Stimulated activated CD8-positive, alpha-beta memory T cell treated with anti-CD3 and anti-CD28 coated beads, Interleukin-7, amount 100 ng/mL, for 48 hours (primary cell): ENCODE measurements around the gene GADD45GIP1.
"Not testable (repeated sequence)": the region's sequence is repeated elsewhere in the genome, so short reads cannot be mapped to it uniquely, and the experiment has no call there.

Source experiments
- DNase-seq, 2 donors: peaks; one replicate each; pipeline ENCODE4 v3.0.0-alpha.2; 2020; ENCODE audit warnings: low read depth in 1 of 2; ENCODE audit errors: extremely low read depth in 1 of 2

GADD45GIP1 gene

DNA sequence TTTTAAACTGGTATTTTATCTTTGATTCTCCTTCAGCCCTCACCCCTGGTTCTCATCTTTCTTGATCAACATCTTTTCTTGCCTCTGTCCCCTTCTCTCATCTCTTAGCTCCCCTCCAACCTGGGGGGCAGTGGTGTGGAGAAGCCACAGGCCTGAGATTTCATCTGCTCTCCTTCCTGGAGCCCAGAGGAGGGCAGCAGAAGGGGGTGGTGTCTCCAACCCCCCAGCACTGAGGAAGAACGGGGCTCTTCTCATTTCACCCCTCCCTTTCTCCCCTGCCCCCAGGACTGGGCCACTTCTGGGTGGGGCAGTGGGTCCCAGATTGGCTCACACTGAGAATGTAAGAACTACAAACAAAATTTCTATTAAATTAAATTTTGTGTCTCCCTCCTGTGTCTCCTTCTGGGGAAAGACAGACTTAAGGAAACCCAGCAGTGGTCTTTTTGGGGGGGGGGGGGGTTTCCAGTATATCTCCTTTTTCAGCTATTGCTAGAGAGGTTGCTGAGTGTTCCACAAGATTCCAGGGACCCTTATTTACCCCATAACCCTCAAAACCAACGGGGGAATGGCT is 12.8 kb downstream of the GADD45GIP1 start:
- no peak for DNase-seq

DNA sequence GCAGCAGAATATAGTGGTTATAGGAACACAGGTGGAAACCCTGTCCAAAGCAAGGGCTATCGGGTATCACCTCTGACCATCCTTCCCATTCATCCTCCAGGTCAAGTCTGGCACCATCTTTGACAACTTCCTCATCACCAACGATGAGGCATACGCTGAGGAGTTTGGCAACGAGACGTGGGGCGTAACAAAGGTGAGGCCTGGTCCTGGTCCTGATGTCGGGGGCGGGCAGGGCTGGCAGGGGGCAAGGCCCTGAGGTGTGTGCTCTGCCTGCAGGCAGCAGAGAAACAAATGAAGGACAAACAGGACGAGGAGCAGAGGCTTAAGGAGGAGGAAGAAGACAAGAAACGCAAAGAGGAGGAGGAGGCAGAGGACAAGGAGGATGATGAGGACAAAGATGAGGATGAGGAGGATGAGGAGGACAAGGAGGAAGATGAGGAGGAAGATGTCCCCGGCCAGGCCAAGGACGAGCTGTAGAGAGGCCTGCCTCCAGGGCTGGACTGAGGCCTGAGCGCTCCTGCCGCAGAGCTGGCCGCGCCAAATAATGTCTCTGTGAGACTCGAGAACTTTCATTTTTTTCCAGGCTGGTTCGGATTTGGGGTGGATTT is 13.5 kb downstream of the GADD45GIP1 start:
- DNase-seq: no peak

- no peak for DNase-seq
Observed at GRCh38 chr19:12940897-12941296, 16.1 kb downstream of the GADD45GIP1 start.

DNA sequence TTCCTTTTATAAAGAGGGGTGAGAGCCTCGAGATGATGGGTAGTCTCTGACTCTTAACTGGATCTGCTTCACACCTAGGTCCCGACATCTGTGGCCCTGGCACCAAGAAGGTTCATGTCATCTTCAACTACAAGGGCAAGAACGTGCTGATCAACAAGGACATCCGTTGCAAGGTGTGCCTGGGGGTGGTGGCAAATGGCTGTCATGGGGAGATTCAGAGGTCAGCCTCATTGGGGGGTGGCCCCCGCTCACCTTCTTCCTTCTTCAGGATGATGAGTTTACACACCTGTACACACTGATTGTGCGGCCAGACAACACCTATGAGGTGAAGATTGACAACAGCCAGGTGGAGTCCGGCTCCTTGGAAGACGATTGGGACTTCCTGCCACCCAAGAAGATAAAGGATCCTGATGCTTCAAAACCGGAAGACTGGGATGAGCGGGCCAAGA is 17.0 kb downstream of the GADD45GIP1 start:
- DNase-seq: no peak

DNA sequence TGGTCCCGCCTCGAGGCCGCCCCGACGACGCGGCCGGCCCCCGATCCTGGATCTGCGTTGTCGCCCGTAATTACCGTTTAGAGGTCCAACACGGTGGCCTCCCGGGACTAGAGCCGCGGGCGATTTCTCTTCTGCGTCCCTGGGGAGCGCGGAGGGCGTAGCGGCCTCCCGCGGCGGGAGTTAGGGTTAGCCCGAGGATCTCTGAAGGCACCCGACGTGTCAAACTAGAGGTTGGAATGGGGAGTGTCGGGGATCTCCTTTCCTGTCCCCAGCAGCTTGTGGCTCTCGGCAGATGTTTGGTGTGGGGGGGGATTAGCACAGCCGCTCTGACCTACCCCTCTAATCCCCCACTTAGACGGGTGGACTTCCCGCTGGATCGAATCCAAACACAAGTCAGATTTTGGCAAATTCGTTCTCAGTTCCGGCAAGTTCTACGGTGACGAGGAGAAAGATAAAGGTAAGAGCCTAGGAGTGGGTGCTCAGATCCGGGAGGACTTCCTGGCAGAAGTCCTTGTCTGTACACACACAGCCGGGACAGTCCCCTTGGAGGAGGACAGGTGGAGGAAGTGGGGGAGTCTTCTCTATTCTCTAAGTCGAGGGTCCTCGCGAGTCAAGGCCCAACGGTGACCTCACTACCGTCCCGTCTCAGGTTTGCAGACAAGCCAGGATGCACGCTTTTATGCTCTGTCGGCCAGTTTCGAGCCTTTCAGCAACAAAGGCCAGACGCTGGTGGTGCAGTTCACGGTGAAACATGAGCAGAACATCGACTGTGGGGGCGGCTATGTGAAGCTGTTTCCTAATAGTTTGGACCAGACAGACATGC is 18.0 kb downstream of the GADD45GIP1 start:
- DNase-seq: no peak

DNA sequence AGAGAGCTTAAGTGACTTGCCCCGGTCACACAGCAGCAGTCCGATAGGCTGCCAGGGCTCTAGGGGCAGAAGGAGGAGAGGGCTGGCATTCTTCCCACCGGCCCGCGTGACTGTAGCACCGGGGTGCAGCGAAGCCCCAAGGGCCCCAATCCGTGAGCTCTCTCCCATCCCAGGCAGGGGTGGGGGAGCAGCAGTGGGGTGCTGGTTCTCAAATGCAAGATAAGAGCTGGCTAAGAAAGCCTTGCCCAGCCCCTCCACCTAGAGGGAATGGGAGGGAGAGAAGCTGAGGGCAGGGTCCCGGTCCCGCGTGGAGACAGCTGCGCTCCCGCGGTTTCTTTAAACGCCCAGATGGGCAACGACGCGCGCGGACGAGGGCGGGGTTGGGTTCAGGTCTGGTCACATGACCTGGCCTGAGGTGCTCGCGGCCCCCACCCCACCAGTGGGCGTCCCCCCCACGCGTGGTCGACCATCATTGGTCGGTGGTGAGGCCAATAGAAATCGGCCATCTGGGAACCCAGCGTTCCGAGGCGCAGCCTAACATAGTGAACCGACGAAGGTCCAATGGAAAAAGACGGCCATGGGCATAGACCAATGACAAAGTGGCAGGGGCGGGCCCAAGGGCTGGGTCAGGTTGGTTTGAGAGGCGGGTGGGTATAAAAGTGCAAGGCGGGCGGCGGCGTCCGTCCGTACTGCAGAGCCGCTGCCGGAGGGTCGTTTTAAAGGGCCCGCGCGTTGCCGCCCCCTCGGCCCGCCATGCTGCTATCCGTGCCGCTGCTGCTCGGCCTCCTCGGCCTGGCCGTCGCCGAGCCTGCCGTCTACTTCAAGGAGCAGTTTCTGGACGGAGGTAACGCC is 18.9 kb downstream of the GADD45GIP1 start, which contains the start of gene CALR:
Gene CALR, plus strand, starts transcription at position 683 of the 852 bp plus-strand sequence. Its CDS starts 71 bp downstream, at position 754.
- DNase-seq: peak; percentile 97 to 99

DNA sequence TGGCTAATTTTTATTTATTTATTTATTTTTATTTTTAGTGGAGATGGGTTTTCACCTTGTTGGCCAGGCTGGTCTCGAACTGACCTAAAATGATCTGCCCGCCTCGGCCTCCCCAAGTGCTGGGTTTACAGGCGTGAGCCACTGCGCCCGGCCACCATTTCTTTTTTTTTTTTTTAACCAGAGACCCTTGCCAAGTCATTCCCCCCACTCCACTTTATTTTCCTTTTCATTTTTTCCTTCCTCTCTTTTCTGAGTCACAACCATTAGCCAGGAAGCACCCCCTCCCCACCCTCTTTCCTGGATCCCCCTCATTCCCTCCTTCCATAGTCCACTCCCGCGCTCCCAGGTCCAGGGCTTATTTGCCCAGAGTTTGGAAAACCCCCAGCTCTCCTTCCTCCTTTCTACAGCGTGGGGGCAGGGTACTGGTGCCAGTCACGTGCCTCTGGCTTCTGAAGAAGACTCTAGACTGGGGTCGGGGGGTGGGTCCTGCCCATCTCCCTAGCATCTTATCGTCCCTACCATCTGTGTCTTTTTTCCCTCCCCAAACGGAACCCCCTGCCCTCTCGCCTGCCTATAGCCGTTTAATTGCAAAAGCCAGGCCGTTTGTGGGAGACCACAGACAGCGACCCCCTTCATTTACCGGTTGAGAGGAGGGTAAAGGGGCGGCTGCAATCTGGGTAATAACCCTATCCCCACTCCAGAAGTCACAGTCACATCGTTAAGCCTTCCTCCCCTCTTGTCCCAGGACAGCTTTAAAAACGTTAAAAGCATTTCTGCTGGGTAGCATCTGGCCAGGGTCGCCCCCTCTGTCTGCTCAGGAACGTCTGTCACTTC is 19.7 kb downstream of the GADD45GIP1 start:
- no peak for DNase-seq

DNA sequence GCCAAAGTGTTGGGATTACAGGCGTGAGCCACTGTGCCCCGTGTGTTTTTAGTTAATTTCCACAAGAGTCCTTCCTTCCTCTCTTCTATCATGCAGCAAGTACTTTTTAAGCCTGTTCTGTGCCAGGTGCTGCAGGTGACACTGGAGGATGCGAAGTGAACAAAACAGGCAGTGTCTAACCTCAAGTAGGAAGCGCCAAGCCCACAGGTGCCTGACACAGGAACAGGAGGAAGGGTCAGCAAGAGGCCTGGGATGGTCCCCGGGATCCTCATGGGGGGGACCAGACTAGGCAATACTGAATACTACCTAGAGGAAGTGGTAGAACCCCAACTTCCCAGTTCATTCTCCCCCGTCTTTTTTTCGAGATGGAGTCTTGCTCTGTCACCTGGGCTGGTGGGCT is 20.4 kb downstream of the GADD45GIP1 start:
- no peak for DNase-seq

GRCh38 chr19:12935071-12935470 is 22.0 kb downstream of the GADD45GIP1 start:
- DNase-seq: no peak

- peak; percentile 80 to 90 for DNase-seq
Observed at GRCh38 chr19:12933287-12934072, 23.5 kb downstream of the GADD45GIP1 start, which contains the start of gene FARSA. TSS of gene FARSA (minus strand) at chr19:12933711. CDS start at chr19:12933696, 15 bp downstream.

DNA sequence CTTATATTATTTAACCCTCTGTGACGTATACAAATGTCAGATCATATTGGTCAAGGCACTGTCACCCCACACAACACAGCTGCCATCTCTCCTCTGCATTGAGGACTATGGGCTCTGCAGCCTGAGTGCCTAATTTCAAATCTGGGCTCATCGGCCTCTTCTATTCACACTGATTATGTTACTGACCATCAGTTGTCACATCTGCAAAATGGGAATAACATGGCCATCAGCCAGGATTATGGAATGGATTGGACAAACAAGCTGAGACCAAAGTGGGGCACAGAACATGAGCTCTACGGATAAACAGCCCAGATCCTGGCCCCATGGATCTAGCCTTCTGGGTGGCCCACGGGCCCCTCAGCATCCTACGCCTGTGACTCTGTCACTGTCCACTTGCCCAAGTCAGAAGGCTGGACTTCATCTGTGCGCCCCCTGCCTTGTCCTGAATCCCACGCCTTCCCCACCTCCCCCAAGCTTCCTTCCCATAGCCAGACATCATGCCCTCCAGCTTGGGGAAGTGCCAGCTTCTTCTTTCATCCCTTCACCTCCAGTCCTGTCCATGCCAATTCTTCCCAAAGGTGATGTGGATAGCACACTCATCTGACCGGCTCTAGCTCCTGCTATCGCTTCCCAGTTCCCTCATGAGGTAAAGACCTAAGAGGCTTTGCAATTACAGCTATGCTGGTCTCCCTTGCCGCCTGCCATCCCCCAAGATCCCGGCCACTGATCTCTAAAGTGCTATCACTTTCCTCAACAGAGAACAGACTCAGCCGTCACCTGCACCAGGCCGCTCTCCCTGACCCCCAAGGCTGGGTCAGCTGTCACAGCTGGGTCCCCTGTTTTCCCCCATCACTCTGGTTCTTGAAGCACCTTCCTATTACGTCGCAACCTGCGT is 24.4 kb downstream of the GADD45GIP1 start:
- no peak for DNase-seq

DNA sequence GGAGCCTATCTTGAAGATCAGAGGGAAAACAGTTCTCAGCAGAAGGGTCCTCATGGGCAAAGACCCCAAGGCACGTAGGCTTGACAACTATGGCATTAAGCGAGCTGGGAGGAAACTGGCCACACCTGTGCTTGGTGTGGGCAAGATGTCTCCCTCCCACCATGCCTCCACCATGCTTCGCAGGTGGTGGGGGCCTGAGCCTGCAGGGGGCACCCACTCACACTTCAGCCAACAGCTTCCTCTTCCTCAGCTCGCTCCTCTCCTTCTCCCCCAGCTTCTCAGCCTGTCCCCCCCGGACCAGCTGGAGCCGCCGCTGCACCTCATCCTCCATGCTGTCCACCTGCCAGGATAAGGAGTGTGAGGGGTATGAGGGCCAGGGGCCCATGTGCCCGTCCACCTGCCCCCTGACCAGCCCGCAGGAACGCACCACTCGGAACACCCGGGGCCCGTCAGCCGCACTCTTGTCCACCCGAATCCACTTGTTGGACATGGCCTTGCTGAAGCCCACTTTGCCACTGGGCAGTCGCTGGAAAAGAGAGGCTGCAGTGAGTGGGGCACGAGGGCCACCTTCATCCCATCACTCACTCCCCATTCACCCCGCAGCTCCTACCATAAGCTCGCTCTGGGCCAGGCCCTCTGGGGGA is 26.9 kb downstream of the GADD45GIP1 start:
- DNase-seq: no peak

DNA sequence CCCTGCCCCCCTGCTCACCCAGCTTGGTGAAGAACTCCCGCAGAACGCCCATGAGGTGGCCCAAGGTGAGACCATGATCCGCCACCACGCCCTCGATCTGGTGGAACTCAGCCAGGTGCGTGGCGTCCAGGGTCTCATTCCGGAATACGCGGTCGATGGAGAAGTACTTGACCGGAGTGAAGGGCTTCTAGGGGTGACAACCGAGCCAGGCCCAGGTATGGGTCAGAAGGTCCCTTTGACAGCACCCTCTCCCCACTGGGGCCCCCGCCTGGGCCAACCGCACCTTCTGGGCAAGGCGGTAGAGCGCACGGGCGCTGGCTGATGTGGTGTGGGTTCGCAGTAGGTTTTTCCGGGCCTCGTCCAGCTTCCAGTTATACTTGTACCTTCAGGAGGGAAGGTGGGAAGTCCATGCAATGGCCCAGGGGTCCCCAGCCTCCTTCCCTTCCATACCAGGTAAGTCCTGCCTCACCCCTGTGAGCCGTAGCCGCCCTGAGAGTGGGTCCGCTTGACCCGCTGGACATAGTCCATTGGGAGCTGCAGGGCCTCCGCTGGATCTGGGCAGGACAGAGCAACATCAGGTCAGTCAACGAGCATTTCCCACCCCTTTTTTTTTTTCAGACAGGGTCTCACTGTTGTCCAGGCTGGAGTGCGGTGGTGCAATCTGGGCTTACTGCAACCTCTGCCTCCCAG is 32.3 kb downstream of the GADD45GIP1 start:
- no peak for DNase-seq

- DNase-seq: no peak
Observed at GRCh38 chr19:12922959-12923358, 34.1 kb downstream of the GADD45GIP1 start.

GRCh38 chr19:12921047-12921446 is 36.0 kb downstream of the GADD45GIP1 start:
- no peak for DNase-seq

- no peak for DNase-seq
Observed at GRCh38 chr19:12918253-12918652, 38.8 kb downstream of the GADD45GIP1 start.

DNA sequence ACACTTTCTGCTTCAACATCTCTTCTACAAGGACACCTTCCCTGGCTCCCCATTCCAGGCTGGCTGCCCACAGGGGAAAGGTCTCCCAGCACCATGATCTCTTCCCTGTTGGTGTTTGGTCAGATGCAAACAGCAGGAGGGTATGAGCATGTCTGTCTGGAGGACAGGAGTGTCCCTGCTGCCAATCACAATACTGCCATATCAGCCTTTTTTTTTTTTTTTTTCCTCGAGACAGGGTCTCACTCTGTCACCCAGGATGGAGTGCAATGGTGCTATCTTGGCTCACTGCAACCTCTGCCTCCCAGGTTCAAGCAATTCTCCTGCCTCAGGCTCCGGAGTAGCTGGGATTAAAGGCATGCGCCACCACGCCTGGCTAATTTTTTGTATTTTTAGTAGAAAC is 41.2 kb downstream of the GADD45GIP1 start:
- DNase-seq: not testable (repeated sequence)
